C1 segment of cervical spinal cord (tissue), 14 donors: ENCODE results near the gene ZNF490.

Experiments
- DNase-seq, 14 donors: peaks; one replicate each; lab custom pipeline; 2025; lab: John Stamatoyannopoulos, UW

The ZNF490 gene

GRCh38 chr19:12544401-12544876, 66.2 kb downstream of the ZNF490 start:
- no peak for DNase-seq

- no peak for DNase-seq
Observed at GRCh38 chr19:12543855-12544254, 66.8 kb downstream of the ZNF490 start.
